Heart left ventricle (tissue), 16 donors: ENCODE measurements around the gene CUL7. TPM values are rescaled to one million over a fixed set of nuclear protein-coding genes. Genes with fewer than 3 reads are reported as not detected.

Experiments
- ATAC-seq, 4 donors: fragments of 200-7000 bp; cut with Tn5 transposase; one replicate each; pipeline ENCODE4 v1.9.1; 2020 to 2022; ENCODE audit warnings: moderate library complexity in 4 of 4, mild to moderate bottlenecking in 3 of 4, moderate number of reproducible peaks in 1 of 4
- DNase-seq, 5 donors: peaks; one replicate each; pipeline ENCODE4 v3.0.0-alpha.2; 2020
- H3K27ac ChIP-seq, 12 donors: fragments of 200-600 bp; sonication (generic) in 4 of 12; one replicate each; pipeline versions ENCODE4 v1.5.0 to v1.8.0; 2016 to 2022; ENCODE audit warnings: mild to moderate bottlenecking in 2 of 12
- H3K27me3 ChIP-seq, 9 donors: fragments of 200-600 bp; sonication (generic) in 2 of 9; one replicate each; pipeline versions ENCODE4 v1.5.1 to v1.8.0; 2016 to 2022; ENCODE audit warnings: mild to moderate bottlenecking in 3 of 9
- H3K36me3 ChIP-seq, 9 donors: fragments of 200-600 bp; sonication (generic) in 2 of 9; one replicate each; pipeline versions ENCODE4 v1.5.0 to v1.8.0; 2018 to 2022; ENCODE audit warnings: mild to moderate bottlenecking in 2 of 9
- H3K4me1 ChIP-seq, 12 donors: fragments of 200-600 bp; sonication (generic) in 4 of 12; one replicate each; pipeline versions ENCODE4 v1.5.0 to v1.8.0; 2016 to 2022; ENCODE audit warnings: mild to moderate bottlenecking in 3 of 12
- H3K4me3 ChIP-seq, 12 donors: fragments of 200-600 bp; sonication (generic) in 4 of 12; one replicate each; pipeline versions ENCODE4 v1.5.0 to v1.8.0; 2017 to 2022; ENCODE audit warnings: mild to moderate bottlenecking in 9 of 12, moderate library complexity in 4 of 12
- H3K9me3 ChIP-seq, 12 donors: fragments of 200-600 bp; sonication (generic) in 4 of 12; one replicate each; pipeline versions ENCODE4 v1.5.0 to v1.8.0; 2016 to 2022; ENCODE audit warnings: mild to moderate bottlenecking in 1 of 12
- CTCF ChIP-seq, 12 donors: fragments of 200-600 bp; sonication (generic) in 4 of 12; IDR thresholded peaks; one replicate each; pipeline versions ENCODE4 v1.5.0 to v1.8.0; 2018 to 2022; ENCODE audit warnings: antibody characterized with exemption in 12 of 12, mild to moderate bottlenecking in 5 of 12
- POLR2A ChIP-seq, 2 donors: fragments of 450-650 bp; IDR thresholded peaks; one replicate each; pipeline ENCODE4 v1.6.1; 2017; ENCODE audit warnings: antibody characterized with exemption in 2 of 2, mild to moderate bottlenecking in 2 of 2, moderate library complexity in 2 of 2
- WGBS, 4 donors: extraction: QIAGEN DNeasy Blood & Tissue Kit in 2 of 4; methylation state at CpG; one replicate each; pipeline versions ENCODE4 v1.1.5 to v1.1.7; 2013 to 2018; 5-methylcytosine and 5-hydroxymethylcytosine counted together
- intact Hi-C, 10 donors: fragments of 100-400 bp; cut with DNase I; formaldehyde crosslinking; loops; one replicate each; pipeline versions ENCODE4 v1.11.1 to v1.14.2; 2022
- polyA plus RNA-seq, 2 donors: library from polyadenylated mRNA; stranded (reverse); fragments of 200-250 nt; gene quantifications; one replicate each; pipeline ENCODE4 v1.2.3, GENCODE V29; 2013
- total RNA-seq, 9 donors: library from RNA; depleted of rRNA in 2 of 9; stranded (reverse); fragments of >200 nt in 2 of 9; fragmentation: NEBNext Ultra II Directional in 3 of 9; extraction: Animal tissue kit (Norgen Biotek cat#: 25700) in 3 of 9; gene quantifications; one replicate each; pipeline versions ENCODE4 v1.1.0 to v1.2.4, GENCODE V29; 2016 to 2023
- donor health status: ischemic (EF 13 %, LVEDD 7.1; RV severe dilation, severe dysfunction).
- donor health status: healthy with polysubstance abuse.
- donor health status: DM: no; HTN: yes; CAD: no.
- donor health status: DM: no; HTN: no; CAD: no.
- donor health status: ischemic (EF 25% LVEDD 6.9; RV normal size, moderate dysfunction).
- donor health status: ischemic (EF 25% LVEDD 5.7; RV mildly dilated, moderate dysfunction).
- donor health status: healthy.
- donor health status: DM: yes; HTN: yes; CAD: no.
- donor health status: ischemic (EF 35%, LVEDD 5.7; RV mildly dilated, moderate dysfunction).
- donor health status: nonischemic (EF 11% LVEDD 7.7; RV severe dilation, severe dysfunction).
- donor health status: DM: yes; HTN: yes; CAD: no.
- donor health status: PGD.
- donor health status: ischemic (EF 29% LVEDD 5.4; RV normal size, mild dysfunction).
- donor health status: nonischemic (EF 23%, LVEDD 6.1; RV moderate dilation, normal function).

CUL7 gene
- total and polyA plus RNA-seq, 11 donors, result 3.5 to 13.2 (median 7.9) TPM

GRCh38 chr6:43060755-43061633 is 7.3 kb upstream of the CUL7 start:
- peak overlapping the region in 6 of 12 donors; percentile 79 to 94 (median 88) for H3K27ac ChIP-seq
- H3K36me3 ChIP-seq, result peaks cover 0 to 56% (median 39%) of the 10 kb centered on the region in 9 donors
- DNase-seq (no peak), ATAC-seq (no peak)
- no peaks in the 10 kb centered on the region for H3K27me3 ChIP-seq
- intact Hi-C loops, result loop anchor here in 2 of 10 donors (5.0 to 10.0 kb wide), 2 partner anchors 44 to 156 kb away; no protein-coding TSS in a partner anchor
- H3K4me1 ChIP-seq, result peaks cover 0 to 34% (median 19%) of the 10 kb centered on the region in 12 donors
- WGBS, 4 donors, result 83 to 89% (median 87%) methylated on average over 11 to 12 of the region's 12 CpGs
- H3K9me3 ChIP-seq, result no peaks in the 10 kb centered on the region
- H3K4me3 ChIP-seq, result peak overlapping the region in 6 of 12 donors; percentile 69 to 95 (median 80)
- TF ChIP-seq POLR2A (IDR thresholded peaks at IDR 0.05) (no peak), CTCF (IDR thresholded peaks at IDR 0.05) (no peak)

GRCh38 chr6:43060034-43060754 is 6.5 kb upstream of the CUL7 start:
- TF ChIP-seq POLR2A (IDR thresholded peaks at IDR 0.05) (no peak), CTCF (IDR thresholded peaks at IDR 0.05) (no peak)
- peak overlapping the region; percentile 69 to 96 (median 84) for H3K4me3 ChIP-seq
- H3K4me1 ChIP-seq, result peaks cover 0 to 34% (median 19%) of the 10 kb centered on the region in 12 donors
- H3K36me3 ChIP-seq, result peaks cover 0 to 56% (median 39%) of the 10 kb centered on the region in 9 donors
- 7 to 18% (median 10%) methylated on average over 8 to 15 of the region's 15 CpGs for WGBS, 4 donors
- peak in 1 of 5 donors; percentile 35 for DNase-seq
- H3K27me3 ChIP-seq, result no peaks in the 10 kb centered on the region
- peak overlapping the region; percentile 67 to 98 (median 88) for H3K27ac ChIP-seq
- intact Hi-C loops, result loop anchor here in 2 of 10 donors (5.0 to 10.0 kb wide), 2 partner anchors 43 to 155 kb away; no protein-coding TSS in a partner anchor
- peak in 3 of 4 donors; percentile 5 to 16 (median 15) for ATAC-seq
- no peaks in the 10 kb centered on the region for H3K9me3 ChIP-seq

- peak within 1 kb of the TSS; percentile 67 to 98 (median 88) for H3K27ac ChIP-seq
- intact Hi-C loops, result loop anchor here in 5 of 10 donors (1.0 to 10.0 kb wide), 5 partner anchors 42 to 155 kb away; partner anchors contain the start of genes KLHDC3 (in 1 of the 5), PPP2R5D (in 1 of the 5) and SRF (in 1 of the 5)
- peak; percentile 97 to 99 (median 98) for DNase-seq
- peak; percentile 96 to 99 (median 98) for ATAC-seq
- H3K36me3 ChIP-seq, result peaks cover 0 to 56% (median 39%) of the 10 kb centered on the region in 9 donors
- H3K4me3 ChIP-seq, result peak within 1 kb of the TSS; percentile 69 to 96 (median 84)
- no peaks in the 10 kb centered on the region for H3K9me3 ChIP-seq
- H3K27me3 ChIP-seq, result no peaks in the 10 kb centered on the region
- TF ChIP-seq POLR2A (IDR thresholded peaks at IDR 0.05) (peak in 1 of 2 donors; percentile 69), CTCF (IDR thresholded peaks at IDR 0.05) (no peak)
- peaks cover 0 to 41% (median 21%) of the 10 kb centered on the region in 12 donors for H3K4me1 ChIP-seq
- 0 to 1% (median 0%) methylated on average over 36 to 64 of the region's 64 CpGs for WGBS, 4 donors
Measured at GRCh38 chr6:43059168-43060033, 5.8 kb upstream of the CUL7 start, which contains the start of the genes KLC4 and MRPL2. TSS of gene KLC4 (plus strand) at chr6:43059631. CDS start at chr6:43061336, 1,705 bp downstream. TSS of gene MRPL2 (minus strand) at chr6:43059434. CDS start at chr6:43059381, 53 bp downstream.
